ENCODE data around the gene ZBTB33.

DNA sequence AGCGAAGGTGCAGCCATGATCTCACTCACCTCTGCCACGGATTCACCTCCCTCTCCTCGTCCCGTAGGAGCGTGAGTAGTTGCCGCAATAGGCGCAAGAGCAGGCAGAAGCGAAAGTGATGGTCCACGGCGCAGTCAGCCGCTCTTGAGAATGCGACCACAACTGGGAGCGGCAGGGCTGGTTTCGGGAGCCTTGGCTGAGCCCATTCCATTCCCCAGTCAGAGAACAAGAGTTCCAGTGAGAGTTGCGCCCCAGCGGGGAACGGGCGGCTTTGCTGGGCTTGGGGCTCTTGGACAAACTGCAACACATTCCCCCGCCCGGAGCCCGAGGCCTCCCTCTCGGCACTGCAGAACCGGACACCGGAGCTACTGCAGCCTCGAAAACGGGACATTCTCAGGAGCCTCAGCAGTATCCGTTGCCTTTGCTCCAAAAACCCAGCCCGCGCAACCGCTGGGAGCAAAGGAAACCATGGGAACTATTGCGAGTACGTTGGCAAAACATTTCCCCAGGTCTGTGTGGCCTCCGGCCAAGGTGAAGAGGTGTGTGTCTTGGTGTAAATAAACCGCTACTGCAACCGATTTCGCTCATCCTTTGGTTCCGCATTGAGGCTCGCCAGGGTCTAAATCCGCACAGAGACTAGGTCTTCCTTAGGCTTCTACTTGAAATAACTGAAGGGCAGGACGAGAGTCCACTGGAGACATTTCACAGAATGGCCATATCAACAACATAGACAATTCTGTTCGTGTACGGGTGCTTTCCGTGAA is 5.7 kb upstream of the ZBTB33 start:
- TF ChIP-seq EZH2 (IDR thresholded peaks at IDR 0.05; ENCODE audit: insufficient read depth, poor library complexity, severe bottlenecking): no peak
- no peak for TF ChIP-seq EZH2phosphoT487 (IDR thresholded peaks at IDR 0.05; ENCODE audit: insufficient read depth, low read depth)
